Dedifferentiated amniotic fluid mesenchymal stem cell (primary cell): ENCODE data around the gene SLC9A3.
"Not testable (repeated sequence)": the region's sequence is repeated elsewhere in the genome, so short reads cannot be mapped to it uniquely, and the experiment has no call there.

Experiments
- DNase-seq: peaks from one replicate; pipeline ENCODE4 v3.0.0-alpha.2; 2016; ENCODE audit errors: extremely low spot score

SLC9A3 gene

GRCh38 chr5:474840-475661, 49.2 kb downstream of the SLC9A3 start:
- no peak for DNase-seq

DNA sequence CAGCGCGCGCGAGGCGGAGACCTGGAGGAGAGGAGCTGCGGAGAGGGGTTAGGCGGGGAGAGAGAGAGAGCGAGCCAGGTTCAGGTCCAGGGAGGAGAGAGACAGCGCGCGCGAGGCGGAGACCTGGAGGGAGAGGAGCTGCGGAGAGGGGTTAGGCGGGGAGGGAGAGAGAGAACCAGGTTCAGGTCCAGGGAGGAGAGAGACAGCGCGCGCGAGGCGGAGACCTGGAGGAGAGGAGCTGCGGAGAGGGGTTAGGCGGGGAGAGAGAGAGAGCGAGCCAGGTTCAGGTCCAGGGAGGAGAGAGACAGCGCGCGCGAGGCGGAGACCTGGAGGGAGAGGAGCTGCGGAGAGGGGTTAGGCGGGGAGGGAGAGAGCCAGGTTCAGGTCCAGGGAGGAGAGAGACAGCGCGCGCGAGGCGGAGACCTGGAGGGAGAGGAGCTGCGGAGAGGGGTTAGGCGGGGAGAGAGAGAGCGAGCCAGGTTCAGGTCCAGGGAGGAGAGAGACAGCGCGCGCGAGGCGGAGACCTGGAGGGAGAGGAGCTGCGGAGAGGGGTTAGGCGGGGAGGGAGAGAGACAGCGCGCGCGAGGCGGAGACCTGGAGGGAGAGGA, 49.9 kb downstream of the SLC9A3 start:
- not testable (repeated sequence) for DNase-seq

DNA sequence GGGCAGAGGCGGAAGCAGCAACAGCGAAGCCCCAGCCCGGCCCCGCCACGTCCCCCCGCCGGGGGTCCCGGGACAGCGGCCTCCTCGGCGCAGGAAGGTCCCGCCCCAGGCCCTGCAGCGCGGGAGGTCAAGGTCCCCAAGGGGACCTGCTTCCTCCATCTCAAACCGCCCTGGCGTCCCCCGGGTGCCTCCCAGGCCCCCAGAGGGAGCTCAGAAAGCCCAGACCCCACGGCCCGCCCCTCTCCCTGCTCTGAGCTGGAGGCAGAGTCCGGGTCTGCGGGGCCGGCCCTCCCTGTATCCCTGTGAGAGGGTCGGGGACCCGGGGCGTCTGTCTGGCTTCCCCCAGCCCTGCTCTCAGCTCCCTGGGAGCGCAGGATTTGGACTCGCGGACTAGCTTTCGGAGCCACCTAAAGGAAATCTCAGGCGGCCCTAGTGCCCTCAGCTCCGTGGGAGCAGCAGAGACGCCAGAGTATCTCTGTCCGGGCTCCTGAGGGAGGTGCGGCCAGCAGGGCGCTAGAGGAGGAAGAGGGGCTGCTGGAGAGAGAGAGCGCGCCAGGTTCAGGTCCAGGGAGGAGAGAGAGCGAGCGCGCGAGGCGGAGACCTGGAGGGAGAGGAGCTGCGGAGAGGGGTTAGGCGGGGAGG, 50.6 kb downstream of the SLC9A3 start:
- peak; percentile 14 for DNase-seq

GRCh38 chr5:472656-473550, 51.3 kb downstream of the SLC9A3 start:
- DNase-seq, result peak; percentile 74

DNA sequence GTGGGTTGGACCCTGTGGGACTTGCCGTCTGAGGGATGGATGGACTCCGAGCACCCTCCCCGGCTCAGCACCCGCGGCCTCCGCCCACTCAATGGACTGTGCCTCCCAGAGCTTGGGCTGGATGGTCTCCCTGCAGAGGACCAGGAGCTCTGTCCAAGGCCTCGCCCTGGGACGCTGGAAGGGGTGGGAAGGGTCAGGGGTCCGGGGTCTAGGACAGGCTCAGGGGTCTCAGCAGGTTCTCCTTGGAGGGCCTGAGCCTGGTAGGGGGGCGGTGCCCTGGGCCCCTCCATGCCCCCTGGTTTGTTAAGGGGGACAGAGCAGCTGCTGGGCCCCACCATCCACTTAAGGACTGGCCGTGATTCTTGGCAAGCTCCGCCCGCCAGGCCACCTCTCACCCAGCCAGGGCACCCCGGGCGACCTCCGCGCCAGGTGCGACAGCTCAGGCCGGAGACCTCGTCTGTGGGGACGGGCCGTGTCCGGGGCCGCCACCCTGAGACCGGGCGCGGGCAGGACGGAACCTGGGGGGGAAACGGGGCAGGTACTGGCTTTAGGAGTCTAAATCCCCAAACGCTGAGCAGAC, 52.1 kb downstream of the SLC9A3 start:
- no peak for DNase-seq

DNA sequence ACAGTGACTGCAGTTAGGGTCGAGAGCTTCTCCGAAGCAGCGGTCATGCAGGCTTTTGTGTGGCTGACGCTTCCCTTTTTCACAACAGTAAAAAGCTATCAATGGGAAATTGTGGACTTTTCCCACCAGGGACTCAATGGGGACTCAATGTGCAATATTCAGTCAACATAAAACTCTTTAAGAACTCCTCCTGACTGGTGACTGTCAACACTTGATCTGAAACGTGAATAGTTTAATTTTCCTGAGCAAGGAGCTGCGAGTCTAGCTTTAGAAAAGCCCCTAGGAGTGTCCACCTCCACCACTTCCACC, 52.5 kb downstream of the SLC9A3 start:
- no peak for DNase-seq

- no peak for DNase-seq
Observed at GRCh38 chr5:470961-471749, 53.1 kb downstream of the SLC9A3 start.

GRCh38 chr5:469752-470483, 54.3 kb downstream of the SLC9A3 start:
- DNase-seq, result no peak

GRCh38 chr5:468401-468800, 55.8 kb downstream of the SLC9A3 start:
- no peak for DNase-seq

DNA sequence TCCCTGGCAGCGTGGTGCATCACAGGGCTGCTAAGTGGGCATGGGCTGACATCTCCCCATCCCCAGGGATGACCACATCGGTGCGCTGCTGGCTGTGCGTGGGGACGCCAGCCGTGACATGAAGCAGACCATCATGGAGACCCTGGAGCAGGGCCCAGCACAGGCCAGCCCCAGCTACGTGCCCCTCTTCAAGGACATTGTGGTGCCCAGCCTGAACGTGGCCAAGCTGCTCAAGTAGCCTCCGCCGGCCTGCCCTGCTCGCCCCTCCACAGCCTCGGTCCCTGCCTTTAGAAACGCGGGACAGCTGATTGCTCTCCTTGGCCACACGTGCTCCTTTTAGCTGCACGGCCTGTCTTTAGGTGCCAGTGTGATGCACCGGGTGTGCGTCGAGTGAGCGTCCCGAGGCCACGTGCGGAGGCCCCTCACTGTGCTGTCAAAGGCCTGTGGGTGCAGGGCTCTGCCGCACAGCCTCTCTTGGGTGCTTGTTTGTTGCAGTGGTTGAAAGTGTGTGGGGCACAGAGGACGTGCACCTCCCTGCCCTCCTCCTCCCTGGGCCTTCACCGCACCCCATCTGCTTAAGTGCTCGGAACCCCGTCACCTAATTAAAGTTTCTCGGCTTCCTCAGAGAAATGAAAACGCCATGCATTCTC, 57.5 kb downstream of the SLC9A3 start:
- no peak for DNase-seq

DNA sequence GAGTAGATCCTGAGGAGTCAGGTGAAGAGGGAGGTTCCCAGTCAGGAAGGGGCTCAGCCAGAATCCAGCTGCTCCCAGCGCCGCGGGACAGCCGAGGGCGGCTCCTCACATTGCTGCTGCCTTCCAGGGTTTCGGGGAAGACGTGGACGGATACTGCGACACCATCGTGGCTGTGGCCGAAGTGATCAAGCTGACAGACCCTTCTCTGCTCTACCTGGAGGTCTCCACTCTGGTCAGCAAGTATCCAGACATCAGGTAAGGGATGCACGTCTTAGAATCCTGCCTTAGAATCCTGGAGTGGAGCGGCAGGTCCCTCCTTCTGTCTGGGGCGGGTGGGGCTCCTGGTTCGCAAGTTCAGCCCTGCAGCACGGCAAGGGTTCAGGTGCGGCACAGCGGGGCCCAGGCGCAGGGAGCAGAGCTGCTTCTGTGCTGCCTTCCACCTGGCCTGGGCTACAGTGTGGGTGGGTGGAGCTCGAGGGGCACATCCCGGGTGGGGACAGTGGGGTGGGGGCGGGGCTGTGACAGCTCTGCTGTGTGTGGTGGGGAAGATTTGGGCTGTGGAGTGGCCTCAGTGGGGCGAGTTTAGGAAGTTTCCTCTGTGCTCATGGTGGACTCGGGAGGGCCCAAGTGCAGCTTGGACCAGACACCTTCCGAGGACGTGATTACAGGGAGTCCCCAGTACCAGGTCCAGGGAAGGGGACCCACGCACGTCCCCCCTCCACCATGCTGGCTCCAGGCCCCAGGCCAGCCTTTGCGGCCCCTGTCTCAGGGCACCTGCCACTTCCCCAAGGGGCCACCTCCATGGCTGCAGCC, 58.5 kb downstream of the SLC9A3 start:
- DNase-seq, result no peak

GRCh38 chr5:464843-465590, 59.2 kb downstream of the SLC9A3 start:
- no peak for DNase-seq

DNA sequence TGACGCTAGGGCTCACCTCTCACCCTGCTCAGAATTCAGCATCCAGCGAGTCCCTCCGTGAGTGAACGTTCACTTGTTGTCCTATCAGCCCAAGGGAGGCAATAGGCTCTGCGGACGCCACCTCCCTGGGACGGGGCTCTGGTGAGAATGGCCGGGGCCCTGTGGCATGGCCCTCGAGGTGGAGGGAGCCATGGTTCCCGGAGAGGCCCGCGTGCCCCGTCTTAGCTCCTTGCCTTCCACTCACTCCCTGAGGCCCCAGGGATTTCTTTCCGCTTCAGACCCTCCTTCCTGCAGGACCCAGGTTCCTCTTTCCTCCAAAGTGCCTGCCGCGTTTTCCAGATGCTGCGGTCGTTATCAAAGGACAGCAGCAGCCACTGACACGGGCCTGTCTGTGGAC, 59.8 kb downstream of the SLC9A3 start:
- no peak for DNase-seq

GRCh38 chr5:463952-464351, 60.3 kb downstream of the SLC9A3 start:
- no peak for DNase-seq

DNA sequence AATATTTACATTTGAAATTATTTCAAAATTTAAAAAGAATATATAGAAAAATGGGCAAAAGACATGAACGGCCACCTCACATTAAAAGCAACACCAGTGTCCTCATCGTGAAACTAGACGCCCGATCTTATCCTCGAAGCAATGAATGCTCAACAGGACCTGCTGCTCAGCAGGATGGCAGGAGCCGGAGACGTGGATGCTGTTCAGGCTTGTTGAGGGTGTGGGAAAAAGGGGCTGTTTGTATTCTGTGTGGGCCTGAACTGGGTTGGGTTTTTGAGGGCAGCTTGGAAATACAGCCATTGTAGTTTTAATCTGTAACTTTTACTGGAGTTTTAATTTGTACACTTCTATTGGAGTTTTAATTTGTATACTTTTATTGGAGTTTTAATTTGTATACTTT, 60.9 kb downstream of the SLC9A3 start:
- no peak for DNase-seq

- no peak for DNase-seq
Observed at GRCh38 chr5:462051-462481, 62.2 kb downstream of the SLC9A3 start.

DNA sequence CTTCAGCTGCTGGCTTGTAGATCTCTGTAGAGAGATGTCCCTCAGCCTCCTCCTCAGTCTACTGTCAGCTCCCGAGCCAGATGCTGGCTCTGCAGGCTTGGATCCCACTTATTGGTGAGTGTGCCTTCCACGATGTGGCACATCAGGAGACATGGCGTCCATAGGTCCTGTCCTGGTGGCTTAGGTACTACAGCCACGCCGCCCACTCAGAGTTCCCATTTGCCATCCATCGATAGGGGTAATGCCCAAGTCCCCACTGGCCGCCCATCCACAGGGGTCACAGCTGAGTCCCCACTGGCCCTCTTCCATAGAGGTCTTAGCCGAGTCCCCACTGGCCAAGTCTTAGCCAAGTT, 64.0 kb downstream of the SLC9A3 start:
- no peak for DNase-seq

GRCh38 chr5:459562-460272, 64.5 kb downstream of the SLC9A3 start:
- no peak for DNase-seq
